Gastroesophageal sphincter (tissue), 2 donors: ENCODE results near the gene OSCP1.

Experiments used
- POLR2A ChIP-seq, 2 donors: fragments of 450-650 bp; IDR thresholded peaks; one replicate each; pipeline ENCODE4 v1.6.1; 2017; ENCODE audit warnings: antibody characterized with exemption in 2 of 2, mild to moderate bottlenecking in 2 of 2, moderate library complexity in 1 of 2
- POLR2AphosphoS5 ChIP-seq: sonication (generic); formaldehyde crosslinking; IDR thresholded peaks from one replicate; pipeline ENCODE4 v1.6.1; 2017; ENCODE audit warnings: antibody characterized with exemption

GRCh38 chr1:36433102-36433501, 17.1 kb downstream of the OSCP1 start:
- TF ChIP-seq POLR2A (IDR thresholded peaks at IDR 0.05) (no peak), POLR2AphosphoS5 (no peak)
